NK-92 treated with Interleukin-12 subunit alpha and Interleukin-12 subunit beta, amount 100 ng/mL, for 24 hours (cell line): ENCODE data around the gene UGT1A4.
"Not testable (repeated sequence)": the region's sequence is repeated elsewhere in the genome, so short reads cannot be mapped to it uniquely, and the experiment has no call there.

ENCODE experiments used
- DNase-seq: peaks from one replicate; lab custom pipeline; 2025; lab: John Stamatoyannopoulos, UW

The UGT1A4 gene

DNA sequence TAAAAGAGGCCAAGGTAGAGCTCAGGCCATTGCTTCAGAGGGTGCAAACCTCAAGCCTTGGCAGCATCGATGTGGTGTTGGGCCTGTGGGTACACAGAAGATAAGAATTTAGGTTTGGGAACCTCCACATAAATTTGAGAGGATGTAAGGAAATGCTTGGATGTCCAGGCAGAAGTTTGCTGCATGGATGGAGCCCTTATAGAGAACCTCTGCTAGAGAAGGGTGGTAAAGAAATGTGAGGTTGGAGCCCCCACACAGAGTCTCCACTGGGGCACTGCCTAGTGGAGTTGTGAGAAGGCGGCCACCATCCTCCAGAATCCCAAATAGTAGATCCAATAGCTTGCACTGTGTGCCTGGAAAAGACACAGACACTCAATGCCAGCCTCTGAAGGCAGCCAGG lies 32.2 kb downstream of the UGT1A4 start:
- DNase-seq, result not testable (repeated sequence)

GRCh38 chr2:233751212-233752009 lies 32.9 kb downstream of the UGT1A4 start:
- not testable (repeated sequence) for DNase-seq

GRCh38 chr2:233754872-233755611 lies 36.5 kb downstream of the UGT1A4 start:
- DNase-seq, result no peak

- DNase-seq, result no peak
Measured at GRCh38 chr2:233756429-233757081, 38.0 kb downstream of the UGT1A4 start.

- no peak for DNase-seq
Measured at GRCh38 chr2:233758141-233758540, 39.6 kb downstream of the UGT1A4 start.

DNA sequence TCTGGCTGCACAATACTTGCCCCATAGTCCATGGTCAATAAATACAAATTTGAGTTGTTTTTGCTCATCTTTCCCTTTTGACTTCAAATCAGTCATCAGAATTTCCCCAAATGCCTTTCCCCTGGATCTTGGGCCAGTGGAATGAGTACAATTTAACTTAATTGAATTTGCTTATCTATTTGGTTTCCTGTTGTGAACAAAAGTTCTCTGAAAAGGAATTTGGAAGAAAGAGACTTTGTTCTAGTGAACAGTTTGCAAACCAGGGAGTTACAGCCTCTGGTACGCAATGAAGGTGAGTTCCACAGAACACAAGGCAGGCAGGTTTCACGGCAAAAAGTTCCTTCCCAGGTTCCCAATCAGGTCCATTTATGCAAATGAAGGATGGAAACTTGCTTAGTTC lies 40.3 kb downstream of the UGT1A4 start:
- DNase-seq, result no peak

GRCh38 chr2:233760043-233760442 lies 41.5 kb downstream of the UGT1A4 start, which contains the start of gene UGT1A1:
TSS of gene UGT1A1 (plus strand) at chr2:233760270. CDS start at chr2:233760288, 18 bp downstream.
- no peak for DNase-seq

DNA sequence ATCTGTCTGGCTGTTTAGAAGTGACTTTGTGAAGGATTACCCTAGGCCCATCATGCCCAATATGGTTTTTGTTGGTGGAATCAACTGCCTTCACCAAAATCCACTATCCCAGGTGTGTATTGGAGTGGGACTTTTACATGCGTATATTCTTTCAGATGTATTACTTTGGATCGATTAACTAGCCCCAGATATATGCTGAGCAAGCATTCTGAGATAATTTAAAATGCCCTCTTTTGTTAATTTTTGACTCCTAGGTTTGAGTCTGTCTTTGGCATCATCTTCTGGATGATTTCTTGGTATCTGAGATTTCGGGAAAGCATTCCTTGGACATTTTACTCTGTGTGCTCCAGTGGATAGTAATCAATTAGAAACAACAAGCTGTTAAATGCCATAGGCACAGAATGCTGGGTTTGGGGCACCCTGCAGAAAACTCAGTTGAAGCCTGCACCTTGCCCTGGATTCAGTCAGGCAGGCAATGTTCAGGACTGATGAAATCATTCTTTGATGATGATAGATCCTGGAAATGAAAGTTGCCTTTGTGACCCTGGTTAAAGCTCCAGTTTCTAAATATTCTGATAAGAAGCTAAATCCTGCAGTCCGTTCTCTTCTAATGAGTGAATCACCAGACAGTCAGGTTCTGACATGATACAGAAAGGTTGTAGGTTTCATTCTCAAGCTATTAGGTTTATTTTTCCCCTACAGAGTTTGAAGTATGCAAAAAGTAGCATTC lies 42.7 kb downstream of the UGT1A4 start:
- no peak for DNase-seq

DNA sequence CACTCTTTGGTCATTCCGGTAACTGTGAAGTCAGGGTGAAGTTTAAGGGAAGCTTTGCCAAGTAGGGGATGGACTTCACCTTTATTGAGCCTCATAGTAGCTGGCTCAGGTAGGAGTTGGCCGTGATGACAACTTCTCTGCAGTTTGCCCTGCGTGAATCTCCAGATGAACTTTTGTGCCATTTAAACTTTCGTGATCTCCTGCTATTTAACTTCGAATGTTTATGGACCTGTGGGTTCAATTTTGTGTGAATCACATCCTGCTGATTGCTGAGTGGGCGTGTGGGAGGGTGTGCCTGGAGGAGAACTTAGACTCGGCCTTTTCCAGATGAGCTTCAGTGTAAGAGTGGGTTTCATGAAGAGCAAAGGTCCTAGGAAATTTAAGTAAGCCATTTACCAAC lies 45.7 kb downstream of the UGT1A4 start:
- DNase-seq, result no peak

DNA sequence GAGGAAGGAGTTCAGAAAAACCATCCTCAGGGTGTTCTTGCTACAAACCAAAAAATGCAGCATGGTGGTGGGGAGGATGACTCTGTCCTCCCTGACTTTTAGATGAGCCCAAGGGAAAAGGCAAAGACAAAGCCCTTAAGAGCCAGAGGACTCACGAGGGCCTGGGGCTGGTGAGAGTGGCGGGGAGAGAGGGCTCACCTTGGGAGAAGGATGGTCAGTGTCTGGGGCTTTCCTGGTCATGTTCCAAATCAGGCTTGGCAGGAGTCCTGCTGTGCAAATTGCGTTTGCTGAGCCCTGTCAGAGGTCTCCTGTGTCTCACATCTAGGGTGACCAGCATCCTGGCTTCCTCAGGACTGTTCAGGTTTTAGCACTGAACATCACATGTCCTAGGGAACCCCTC lies 46.2 kb downstream of the UGT1A4 start:
- no peak for DNase-seq

GRCh38 chr2:233766416-233766815 lies 47.9 kb downstream of the UGT1A4 start:
- DNase-seq, result no peak

DNA sequence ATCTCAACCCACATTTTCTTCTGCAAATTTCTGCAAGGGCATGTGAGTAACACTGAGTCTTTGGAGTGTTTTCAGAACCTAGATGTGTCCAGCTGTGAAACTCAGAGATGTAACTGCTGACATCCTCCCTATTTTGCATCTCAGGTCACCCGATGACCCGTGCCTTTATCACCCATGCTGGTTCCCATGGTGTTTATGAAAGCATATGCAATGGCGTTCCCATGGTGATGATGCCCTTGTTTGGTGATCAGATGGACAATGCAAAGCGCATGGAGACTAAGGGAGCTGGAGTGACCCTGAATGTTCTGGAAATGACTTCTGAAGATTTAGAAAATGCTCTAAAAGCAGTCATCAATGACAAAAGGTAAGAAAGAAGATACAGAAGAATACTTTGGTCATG lies 49.5 kb downstream of the UGT1A4 start:
- no peak for DNase-seq

GRCh38 chr2:233769260-233769659 lies 50.7 kb downstream of the UGT1A4 start:
- DNase-seq, result no peak

DNA sequence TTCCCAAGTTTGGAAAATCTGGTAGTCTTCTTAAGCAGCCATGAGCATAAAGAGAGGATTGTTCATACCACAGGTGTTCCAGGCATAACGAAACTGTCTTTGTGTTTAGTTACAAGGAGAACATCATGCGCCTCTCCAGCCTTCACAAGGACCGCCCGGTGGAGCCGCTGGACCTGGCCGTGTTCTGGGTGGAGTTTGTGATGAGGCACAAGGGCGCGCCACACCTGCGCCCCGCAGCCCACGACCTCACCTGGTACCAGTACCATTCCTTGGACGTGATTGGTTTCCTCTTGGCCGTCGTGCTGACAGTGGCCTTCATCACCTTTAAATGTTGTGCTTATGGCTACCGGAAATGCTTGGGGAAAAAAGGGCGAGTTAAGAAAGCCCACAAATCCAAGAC lies 53.6 kb downstream of the UGT1A4 start:
- no peak for DNase-seq

- DNase-seq, result no peak
Measured at GRCh38 chr2:233772583-233772982, 54.0 kb downstream of the UGT1A4 start.

DNA sequence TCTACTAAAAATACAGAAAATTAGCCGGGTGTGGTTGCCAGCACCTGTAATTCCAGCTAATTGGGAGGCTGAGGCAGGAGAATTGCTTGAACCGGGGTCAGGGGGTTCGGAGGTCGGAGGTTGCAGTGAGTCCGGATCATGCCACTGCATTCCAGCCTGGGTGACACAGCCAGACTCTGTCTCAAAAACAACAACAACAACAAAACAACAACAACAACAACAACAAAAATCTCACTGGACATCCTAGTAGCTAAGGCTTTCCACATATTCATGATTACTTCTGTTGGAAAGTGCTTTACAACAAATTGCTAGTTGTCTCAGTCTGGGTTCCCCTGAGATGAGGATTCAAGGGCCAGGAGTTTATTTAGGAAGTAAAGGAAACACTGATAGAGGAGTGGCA lies 55.3 kb downstream of the UGT1A4 start:
- DNase-seq, result no peak

DNA sequence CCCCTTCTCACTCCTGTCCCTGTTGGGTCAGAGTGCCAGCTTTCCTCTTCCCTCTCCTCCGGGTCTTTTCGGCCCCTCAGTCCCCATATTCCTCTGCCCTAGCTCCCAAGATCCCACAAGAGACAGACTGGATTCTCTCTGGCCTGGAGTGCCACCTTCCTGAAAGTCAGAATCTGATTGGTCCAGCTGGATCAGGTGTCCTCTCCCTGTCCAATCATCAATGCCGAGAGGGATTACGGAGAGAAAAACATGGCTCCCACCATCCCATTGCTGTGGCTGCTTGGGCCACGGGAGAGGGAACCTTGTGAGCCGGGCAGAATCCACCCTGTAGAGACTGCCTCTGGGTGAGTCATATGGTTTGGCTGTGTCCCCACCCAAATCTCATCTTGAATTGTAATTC lies 56.9 kb downstream of the UGT1A4 start:
- no peak for DNase-seq

GRCh38 chr2:233778030-233778429 lies 59.5 kb downstream of the UGT1A4 start, which contains the start of gene MROH2A:
TSS of gene MROH2A (plus strand) at chr2:233778330. CDS start at chr2:233779359, 1,029 bp downstream.
- no peak for DNase-seq

- DNase-seq, result no peak
Measured at GRCh38 chr2:233779722-233780121, 61.2 kb downstream of the UGT1A4 start.

GRCh38 chr2:233780771-233781170 lies 62.2 kb downstream of the UGT1A4 start:
- no peak for DNase-seq

DNA sequence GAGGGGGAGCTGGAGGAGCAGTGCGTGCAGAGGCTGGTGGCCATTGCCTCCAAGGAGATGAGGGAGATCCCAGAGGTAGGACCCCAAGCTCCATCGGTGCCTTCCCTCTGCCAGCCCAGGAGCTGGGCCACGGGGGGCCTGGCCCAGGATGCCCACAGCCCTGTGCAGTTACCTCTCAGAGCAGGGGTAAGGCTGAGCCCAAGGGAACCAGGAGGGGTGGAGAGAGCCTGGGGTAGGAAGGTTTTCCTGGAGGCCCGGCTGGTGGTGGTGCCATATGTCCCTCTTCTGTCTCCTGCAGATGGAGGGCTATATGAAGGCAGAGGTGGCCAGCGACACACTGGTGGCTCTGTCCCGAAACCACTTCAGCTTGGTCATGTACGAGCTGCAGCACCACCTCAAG lies 71.0 kb downstream of the UGT1A4 start:
- DNase-seq, result no peak
